Neural cell (in vitro differentiated cells): ENCODE results near the gene BRIX1. TPM values are rescaled to one million over a fixed set of nuclear protein-coding genes. Genes with fewer than 3 reads are reported as not detected.

Experiments used
- H2AFZ ChIP-seq: fragments of 200-600, 300-800 bp; sonication (generic), shearing (Covaris generic); 2 replicates; pipeline ENCODE4 v1.6.0; 2014; ENCODE audit warnings: low read depth, mild to moderate bottlenecking, antibody characterized with exemption, low read length, moderate library complexity
- H3F3A ChIP-seq: fragments of 200-600 bp; shearing (Covaris generic); 2 replicates; pipeline ENCODE4 v1.6.1; 2016; ENCODE audit warnings: mild to moderate bottlenecking, moderate library complexity, mixed read lengths, antibody characterized with exemption, low read length; ENCODE audit not compliant: insufficient read depth, poor library complexity, severe bottlenecking
- H3K27ac ChIP-seq: fragments of 200-600, 300-800 bp; sonication (generic), shearing (Covaris generic); 2 replicates; pipeline ENCODE4 v1.5.1; 2014; ENCODE audit warnings: mild to moderate bottlenecking, low read length, moderate library complexity
- H3K27me3 ChIP-seq: fragments of 300-800, 200-600 bp; sonication (generic), shearing (Covaris generic); 2 replicates; pipeline ENCODE4 v1.6.0; 2014; ENCODE audit warnings: mild to moderate bottlenecking, low read depth, low read length, moderate library complexity; ENCODE audit not compliant: insufficient read depth
- H3K36me3 ChIP-seq: fragments of 300-800, 200-600 bp; sonication (generic), shearing (Covaris generic); 2 replicates; pipeline ENCODE4 v1.5.1; 2014; ENCODE audit warnings: mild to moderate bottlenecking, antibody characterized with exemption, low read length, moderate library complexity; ENCODE audit not compliant: insufficient read depth
- H3K4me2 ChIP-seq: fragments of 300-800, 200-600 bp; sonication (generic), shearing (Covaris generic); 2 replicates; pipeline ENCODE4 v1.6.0; 2014; ENCODE audit warnings: mild to moderate bottlenecking, low read length
- H3K4me3 ChIP-seq: fragments of 300-800, 200-600 bp; sonication (generic), shearing (Covaris generic); 2 replicates; pipeline ENCODE4 v1.5.1; 2014; ENCODE audit warnings: mild to moderate bottlenecking, low read length, moderate library complexity
- H3K79me2 ChIP-seq: fragments of 200-600 bp; shearing (Covaris generic); replicated peaks from 2 replicates; pipeline ENCODE4 v1.6.0; 2014; ENCODE audit warnings: mild to moderate bottlenecking, low read length, moderate library complexity; ENCODE audit not compliant: insufficient read depth
- H3K9ac ChIP-seq: fragments of 300-800, 200-600 bp; sonication (generic), shearing (Covaris generic); 2 replicates; pipeline ENCODE4 v1.6.1; 2016; ENCODE audit warnings: mild to moderate bottlenecking, low read length, mixed read lengths
- H3K9me2 ChIP-seq: fragments of 200-600 bp; shearing (Covaris generic); 2 replicates; pipeline ENCODE4 v1.6.1; 2016; ENCODE audit warnings: mild to moderate bottlenecking, low read length, mixed read lengths; ENCODE audit not compliant: insufficient read depth
- H3K9me3 ChIP-seq: fragments of 200-600, 300-800 bp; sonication (generic), shearing (Covaris generic); 2 replicates; pipeline ENCODE4 v1.6.1; 2016; ENCODE audit warnings: mild to moderate bottlenecking, mixed run types, low read length, moderate library complexity, mixed read lengths
- H4K20me1 ChIP-seq: fragments of 200-600 bp; shearing (Covaris generic); 2 replicates; pipeline ENCODE4 v1.6.1; 2016; ENCODE audit warnings: mild to moderate bottlenecking, mixed run types; ENCODE audit not compliant: insufficient read depth
- EP300 ChIP-seq: fragments of 450-650 bp; conservative IDR thresholded peaks from 2 replicates; pipeline ENCODE4 v1.6.1; 2014; ENCODE audit warnings: antibody characterized with exemption, mild to moderate bottlenecking, moderate library complexity; ENCODE audit not compliant: poor library complexity, severe bottlenecking
- EZH2 ChIP-seq: fragments of 200-600, 300-800 bp; shearing (Covaris generic), sonication (generic); IDR thresholded peaks from 2 replicates; pipeline ENCODE4 v1.6.1; 2014; ENCODE audit warnings: antibody characterized with exemption, low read length, borderline replicate concordance, mild to moderate bottlenecking; ENCODE audit not compliant: insufficient read depth, poor library complexity, severe bottlenecking
- MXI1 ChIP-seq: fragments of 450-650 bp; conservative IDR thresholded peaks from 2 replicates; pipeline ENCODE4 v1.6.1; 2014; ENCODE audit warnings: antibody characterized with exemption, mild to moderate bottlenecking; ENCODE audit not compliant: poor library complexity, severe bottlenecking
- POLR2AphosphoS5 ChIP-seq: IDR thresholded peaks from 2 replicates; pipeline ENCODE4 v1.6.1; 2012
- RAD21 ChIP-seq: fragments of 450-650 bp; conservative IDR thresholded peaks from 2 replicates; pipeline ENCODE4 v1.6.1; 2014; ENCODE audit warnings: antibody characterized with exemption, mild to moderate bottlenecking, moderate library complexity
- SMC3 ChIP-seq: fragments of 450-650 bp; conservative IDR thresholded peaks from 2 replicates; pipeline ENCODE4 v1.6.1; 2014; ENCODE audit warnings: antibody characterized with exemption, mild to moderate bottlenecking, moderate library complexity; ENCODE audit not compliant: poor library complexity
- TAF1 ChIP-seq: IDR thresholded peaks from 2 replicates; pipeline ENCODE4 v1.6.1; 2012; ENCODE audit warnings: low read depth
- polyA plus RNA-seq: library from polyadenylated mRNA; depleted of rRNA; stranded (reverse); fragments of >200 nt; gene quantifications from 2 replicates; pipeline ENCODE4 v1.2.3, GENCODE V29; 2014
- TF ChIP-seq, protein P1 (sequence below): fragments of 450-650 bp; IDR thresholded peaks from 2 replicates; pipeline ENCODE4 v1.5.1; 2014; ENCODE audit warnings: antibody characterized with exemption, mild to moderate bottlenecking, moderate library complexity; ENCODE audit not compliant: poor library complexity, severe bottlenecking
- TF ChIP-seq, protein P2 (sequence below): IDR thresholded peaks from 2 replicates; pipeline ENCODE4 v1.6.1; 2012; ENCODE audit warnings: borderline replicate concordance

BRIX1 gene
- polyA plus RNA-seq, 1 donor from 2014 or later: 24.9 TPM

DNA sequence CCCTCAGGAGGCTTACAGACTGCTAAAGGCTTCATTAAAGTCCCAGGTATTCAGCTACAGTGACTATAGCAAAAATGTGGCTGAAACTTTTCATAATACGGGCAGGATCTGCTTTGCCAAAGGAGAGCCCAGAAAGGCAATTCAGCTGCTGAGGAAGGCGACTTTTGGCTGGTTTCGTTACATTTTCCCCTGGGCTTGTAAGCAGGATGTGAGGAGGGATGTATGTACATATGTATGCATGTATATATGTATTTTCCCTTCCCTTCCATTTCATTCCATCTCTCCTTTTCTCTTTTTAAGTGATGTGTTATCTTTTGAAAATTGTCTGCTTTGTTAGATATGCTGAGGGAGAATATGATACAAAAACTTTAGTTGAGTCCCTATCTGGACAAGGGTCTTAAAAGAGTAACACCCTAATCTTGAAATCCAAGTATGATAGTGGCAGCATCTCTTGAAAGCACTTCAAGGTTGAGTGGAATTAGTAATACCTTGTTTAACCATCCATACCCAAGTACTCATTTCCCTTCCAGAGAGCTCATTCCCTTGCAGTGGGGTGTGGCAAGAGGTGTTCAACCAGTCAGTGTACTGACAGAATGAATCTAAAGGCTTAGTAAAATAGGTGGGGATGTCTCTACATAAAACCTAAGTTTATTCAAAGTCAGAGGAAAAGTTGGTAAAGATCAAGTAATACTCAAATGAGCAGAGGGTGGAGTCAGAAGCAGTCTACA, 29.0 kb upstream of the BRIX1 start:
- no peaks in the 10 kb centered on the region for H3K79me2 ChIP-seq
- H3K27ac ChIP-seq: no peak overlapping the region
- H3K36me3 ChIP-seq: no peaks in the 10 kb centered on the region

DNA sequence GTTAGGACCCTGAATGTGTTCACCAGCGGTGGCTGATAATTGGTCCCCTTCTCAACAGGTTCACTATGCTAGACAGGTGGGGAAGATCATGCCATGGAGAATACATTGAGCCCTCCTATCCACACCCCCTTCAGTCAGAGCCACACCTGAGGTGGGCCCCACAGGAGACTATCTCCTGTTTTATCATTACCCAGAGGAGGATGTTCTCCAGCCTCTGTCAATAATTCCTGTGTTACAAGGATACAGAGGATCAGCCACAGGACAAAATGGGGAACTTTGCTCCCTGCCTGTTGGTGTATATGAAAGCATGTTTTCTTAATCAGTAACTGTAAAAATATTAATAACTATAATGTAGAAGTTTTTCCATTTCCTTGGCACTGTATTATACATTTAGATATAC, 26.1 kb upstream of the BRIX1 start:
- Histone ChIP-seq H3K4me2 (no peak overlapping the region), H3K4me3 (no peak overlapping the region)

More for the DNA sequence above, 29.0 kb upstream of the BRIX1 start:
- Histone ChIP-seq H2AFZ (no peak overlapping the region), H3K4me2 (no peak overlapping the region), H3F3A (no peaks in the 10 kb centered on the region), H3K4me3 (no peak overlapping the region), H3K27me3 (no peaks in the 10 kb centered on the region), H3K9ac (no peak overlapping the region), H3K9me3 (no peaks in the 10 kb centered on the region), H4K20me1 (no peaks in the 10 kb centered on the region), H3K9me2 (no peaks in the 10 kb centered on the region)
- TF ChIP-seq EP300 (no peak), EZH2 (no peak), POLR2AphosphoS5 (no peak), RAD21 (no peak), SMC3 (no peak), TAF1 (no peak), MXI1 (no peak)
- TF ChIP-seq, protein P1, sequence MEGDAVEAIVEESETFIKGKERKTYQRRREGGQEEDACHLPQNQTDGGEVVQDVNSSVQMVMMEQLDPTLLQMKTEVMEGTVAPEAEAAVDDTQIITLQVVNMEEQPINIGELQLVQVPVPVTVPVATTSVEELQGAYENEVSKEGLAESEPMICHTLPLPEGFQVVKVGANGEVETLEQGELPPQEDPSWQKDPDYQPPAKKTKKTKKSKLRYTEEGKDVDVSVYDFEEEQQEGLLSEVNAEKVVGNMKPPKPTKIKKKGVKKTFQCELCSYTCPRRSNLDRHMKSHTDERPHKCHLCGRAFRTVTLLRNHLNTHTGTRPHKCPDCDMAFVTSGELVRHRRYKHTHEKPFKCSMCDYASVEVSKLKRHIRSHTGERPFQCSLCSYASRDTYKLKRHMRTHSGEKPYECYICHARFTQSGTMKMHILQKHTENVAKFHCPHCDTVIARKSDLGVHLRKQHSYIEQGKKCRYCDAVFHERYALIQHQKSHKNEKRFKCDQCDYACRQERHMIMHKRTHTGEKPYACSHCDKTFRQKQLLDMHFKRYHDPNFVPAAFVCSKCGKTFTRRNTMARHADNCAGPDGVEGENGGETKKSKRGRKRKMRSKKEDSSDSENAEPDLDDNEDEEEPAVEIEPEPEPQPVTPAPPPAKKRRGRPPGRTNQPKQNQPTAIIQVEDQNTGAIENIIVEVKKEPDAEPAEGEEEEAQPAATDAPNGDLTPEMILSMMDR: no peak
- TF ChIP-seq, protein P2, sequence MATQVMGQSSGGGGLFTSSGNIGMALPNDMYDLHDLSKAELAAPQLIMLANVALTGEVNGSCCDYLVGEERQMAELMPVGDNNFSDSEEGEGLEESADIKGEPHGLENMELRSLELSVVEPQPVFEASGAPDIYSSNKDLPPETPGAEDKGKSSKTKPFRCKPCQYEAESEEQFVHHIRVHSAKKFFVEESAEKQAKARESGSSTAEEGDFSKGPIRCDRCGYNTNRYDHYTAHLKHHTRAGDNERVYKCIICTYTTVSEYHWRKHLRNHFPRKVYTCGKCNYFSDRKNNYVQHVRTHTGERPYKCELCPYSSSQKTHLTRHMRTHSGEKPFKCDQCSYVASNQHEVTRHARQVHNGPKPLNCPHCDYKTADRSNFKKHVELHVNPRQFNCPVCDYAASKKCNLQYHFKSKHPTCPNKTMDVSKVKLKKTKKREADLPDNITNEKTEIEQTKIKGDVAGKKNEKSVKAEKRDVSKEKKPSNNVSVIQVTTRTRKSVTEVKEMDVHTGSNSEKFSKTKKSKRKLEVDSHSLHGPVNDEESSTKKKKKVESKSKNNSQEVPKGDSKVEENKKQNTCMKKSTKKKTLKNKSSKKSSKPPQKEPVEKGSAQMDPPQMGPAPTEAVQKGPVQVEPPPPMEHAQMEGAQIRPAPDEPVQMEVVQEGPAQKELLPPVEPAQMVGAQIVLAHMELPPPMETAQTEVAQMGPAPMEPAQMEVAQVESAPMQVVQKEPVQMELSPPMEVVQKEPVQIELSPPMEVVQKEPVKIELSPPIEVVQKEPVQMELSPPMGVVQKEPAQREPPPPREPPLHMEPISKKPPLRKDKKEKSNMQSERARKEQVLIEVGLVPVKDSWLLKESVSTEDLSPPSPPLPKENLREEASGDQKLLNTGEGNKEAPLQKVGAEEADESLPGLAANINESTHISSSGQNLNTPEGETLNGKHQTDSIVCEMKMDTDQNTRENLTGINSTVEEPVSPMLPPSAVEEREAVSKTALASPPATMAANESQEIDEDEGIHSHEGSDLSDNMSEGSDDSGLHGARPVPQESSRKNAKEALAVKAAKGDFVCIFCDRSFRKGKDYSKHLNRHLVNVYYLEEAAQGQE: no peak

More for the DNA sequence above, 26.1 kb upstream of the BRIX1 start:
- Histone ChIP-seq H4K20me1 (no peaks in the 10 kb centered on the region), H3K9me2 (no peaks in the 10 kb centered on the region), H3K79me2 (no peaks in the 10 kb centered on the region), H3K36me3 (no peaks in the 10 kb centered on the region), H3F3A (no peaks in the 10 kb centered on the region), H3K27ac (no peak overlapping the region), H3K9me3 (no peaks in the 10 kb centered on the region), H2AFZ (no peak overlapping the region), H3K9ac (no peak overlapping the region), H3K27me3 (no peaks in the 10 kb centered on the region)
- TF ChIP-seq MXI1 (no peak), TAF1 (no peak)
- TF ChIP-seq, protein P1: no peak
